IPS DF 4.7 (cell line): ENCODE measurements around the gene OBSL1.

Experiments
- DNase-seq: peaks from one replicate; pipeline ENCODE4 v3.0.0-alpha.2; 2013; ENCODE audit warnings: low spot score; ENCODE audit errors: extremely low read depth

The OBSL1 gene

GRCh38 chr2:219566640-219567039, 4.7 kb downstream of the OBSL1 start:
- DNase-seq, result no peak

GRCh38 chr2:219565130-219566080, 5.9 kb downstream of the OBSL1 start:
- no peak for DNase-seq

- no peak for DNase-seq
Observed at GRCh38 chr2:219563271-219563928, 7.9 kb downstream of the OBSL1 start.

- no peak for DNase-seq
Observed at GRCh38 chr2:219562049-219563020, 9.0 kb downstream of the OBSL1 start.

- no peak for DNase-seq
Observed at GRCh38 chr2:219561179-219562048, 9.9 kb downstream of the OBSL1 start.

- no peak for DNase-seq
Observed at GRCh38 chr2:219560893-219561178, 10.5 kb downstream of the OBSL1 start.

- no peak for DNase-seq
Observed at GRCh38 chr2:219560037-219560892, 11.1 kb downstream of the OBSL1 start.

- DNase-seq, result no peak
Observed at GRCh38 chr2:219559156-219559915, 12.0 kb downstream of the OBSL1 start.

- DNase-seq, result no peak
Observed at GRCh38 chr2:219557791-219558785, 13.3 kb downstream of the OBSL1 start.

- DNase-seq, result no peak
Observed at GRCh38 chr2:219557320-219557719, 14.0 kb downstream of the OBSL1 start.

- no peak for DNase-seq
Observed at GRCh38 chr2:219556413-219556812, 14.9 kb downstream of the OBSL1 start.

- no peak for DNase-seq
Observed at GRCh38 chr2:219555956-219556355, 15.4 kb downstream of the OBSL1 start.

GRCh38 chr2:219554350-219554749, 17.0 kb downstream of the OBSL1 start:
- DNase-seq, result no peak

GRCh38 chr2:219553463-219553963, 17.8 kb downstream of the OBSL1 start:
- no peak for DNase-seq

GRCh38 chr2:219553168-219553417, 18.2 kb downstream of the OBSL1 start:
- no peak for DNase-seq

- no peak for DNase-seq
Observed at GRCh38 chr2:219552382-219553167, 18.8 kb downstream of the OBSL1 start.
